ENCODE results near the gene DTNB.
A peak's percentile ranks its signal among the peaks of the same experiment; 100 is the strongest.
"Not testable (repeated sequence)": the region's sequence is repeated elsewhere in the genome, so short reads cannot be mapped to it uniquely, and the experiment has no call there.

Gene DTNB

GRCh38 chr2:25586726-25587144 lies 86.6 kb downstream of the DTNB start:
- DNase-seq: no peak

- no peak for DNase-seq
Measured at GRCh38 chr2:25585189-25585588, 88.2 kb downstream of the DTNB start.

GRCh38 chr2:25582077-25582830 lies 91.1 kb downstream of the DTNB start:
- no peak for DNase-seq

GRCh38 chr2:25576596-25576995 lies 96.8 kb downstream of the DTNB start:
- no peak for DNase-seq

- DNase-seq: no peak
Measured at GRCh38 chr2:25572638-25573037, 100.7 kb downstream of the DTNB start.

- no peak for DNase-seq
Measured at GRCh38 chr2:25570161-25570845, 103.1 kb downstream of the DTNB start.

GRCh38 chr2:25567406-25567805 lies 106.0 kb downstream of the DTNB start:
- DNase-seq: no peak

GRCh38 chr2:25566694-25567093 lies 106.7 kb downstream of the DTNB start:
- DNase-seq: no peak

GRCh38 chr2:25566094-25566493 lies 107.3 kb downstream of the DTNB start:
- no peak for DNase-seq

GRCh38 chr2:25561136-25561850 lies 112.1 kb downstream of the DTNB start:
- DNase-seq: no peak

- no peak for DNase-seq
Measured at GRCh38 chr2:25559148-25559547, 114.2 kb downstream of the DTNB start.

- peak; percentile 22 for DNase-seq
Measured at GRCh38 chr2:25558262-25558661, 115.1 kb downstream of the DTNB start.

- DNase-seq: no peak
Measured at GRCh38 chr2:25557179-25558036, 116.0 kb downstream of the DTNB start.

GRCh38 chr2:25552318-25552717 lies 121.1 kb downstream of the DTNB start:
- DNase-seq: no peak

GRCh38 chr2:25551316-25551715 lies 122.1 kb downstream of the DTNB start:
- no peak for DNase-seq

GRCh38 chr2:25549571-25549970 lies 123.8 kb downstream of the DTNB start:
- not testable (repeated sequence) for DNase-seq

GRCh38 chr2:25548601-25549000 lies 124.8 kb downstream of the DTNB start:
- no peak for DNase-seq

- DNase-seq: no peak
Measured at GRCh38 chr2:25546852-25547251, 126.5 kb downstream of the DTNB start.

- DNase-seq: no peak
Measured at GRCh38 chr2:25545899-25546298, 127.5 kb downstream of the DTNB start.

- no peak for DNase-seq
Measured at GRCh38 chr2:25544445-25544844, 128.9 kb downstream of the DTNB start.

- DNase-seq: no peak
Measured at GRCh38 chr2:25543939-25544338, 129.4 kb downstream of the DTNB start.

- no peak for DNase-seq
Measured at GRCh38 chr2:25541378-25541777, 132.0 kb downstream of the DTNB start.

GRCh38 chr2:25539136-25539535 lies 134.2 kb downstream of the DTNB start:
- no peak for DNase-seq
